Activated gamma-delta T cell treated with Interleukin-2 at 50 U/mL for 16 hours (primary cell): ENCODE results near the gene DRD4.
"Not testable (repeated sequence)": the region's sequence is repeated elsewhere in the genome, so short reads cannot be mapped to it uniquely, and the experiment has no call there.

Experiments used
- DNase-seq: peaks from one replicate; pipeline ENCODE4 v3.0.0-alpha.2; 2020

DRD4 gene

DNA sequence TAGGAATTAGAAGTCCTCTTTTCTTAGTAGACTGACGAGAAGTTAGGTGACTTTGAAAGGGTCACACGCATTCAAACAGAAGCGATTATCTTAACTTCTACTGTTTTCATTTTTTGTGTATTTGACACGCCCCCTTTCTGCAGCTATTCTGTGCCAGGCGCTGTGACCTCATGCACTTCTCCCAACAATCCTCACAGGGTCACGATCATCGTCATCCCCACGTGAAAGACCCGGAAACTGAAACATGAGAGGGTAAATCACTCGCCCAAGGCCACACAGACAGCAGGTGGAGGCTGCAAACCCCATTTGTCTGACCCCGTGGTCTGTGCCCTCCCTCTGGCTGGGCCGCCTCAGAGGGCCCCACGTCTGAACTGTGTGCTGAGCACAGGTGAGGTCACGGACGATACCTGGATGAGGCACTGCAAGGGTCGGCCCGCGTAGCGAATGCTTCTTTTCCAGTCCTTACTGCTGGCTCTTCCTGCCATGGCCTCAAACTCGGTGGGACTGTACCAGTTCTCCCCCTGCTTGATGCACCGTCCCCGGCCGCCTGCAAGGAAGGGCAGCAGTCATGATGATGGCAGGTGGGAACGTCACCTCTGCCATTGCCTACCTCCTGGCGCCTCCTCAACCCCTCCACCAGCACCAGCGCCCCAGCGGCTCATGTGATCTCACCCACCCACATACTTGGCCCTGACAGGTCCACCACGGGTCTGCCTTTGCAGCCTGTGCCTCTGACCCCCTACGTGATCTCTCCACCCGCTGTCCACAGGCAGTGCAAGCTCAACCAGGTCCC lies 49.6 kb downstream of the DRD4 start:
- DNase-seq, result no peak

DNA sequence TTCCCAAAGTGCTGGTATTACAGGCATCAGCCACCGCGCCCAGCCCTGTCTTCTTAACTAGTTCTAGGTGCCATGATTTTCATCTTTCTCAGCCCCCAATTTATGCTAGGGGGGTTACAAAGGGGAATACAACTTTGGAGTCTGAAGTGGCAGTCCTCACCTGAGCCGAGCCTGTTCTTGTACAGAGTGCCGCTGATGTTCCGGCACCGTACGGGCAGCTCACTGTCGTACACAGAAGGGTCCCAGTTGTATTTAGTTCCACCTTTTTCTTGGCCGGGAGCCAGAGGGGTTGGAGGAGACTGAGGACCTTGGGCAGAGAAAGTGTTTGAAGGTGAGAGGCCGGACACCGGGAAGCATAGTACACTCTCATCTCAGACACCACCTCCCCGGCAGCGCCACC lies 50.7 kb downstream of the DRD4 start:
- DNase-seq, result no peak

DNA sequence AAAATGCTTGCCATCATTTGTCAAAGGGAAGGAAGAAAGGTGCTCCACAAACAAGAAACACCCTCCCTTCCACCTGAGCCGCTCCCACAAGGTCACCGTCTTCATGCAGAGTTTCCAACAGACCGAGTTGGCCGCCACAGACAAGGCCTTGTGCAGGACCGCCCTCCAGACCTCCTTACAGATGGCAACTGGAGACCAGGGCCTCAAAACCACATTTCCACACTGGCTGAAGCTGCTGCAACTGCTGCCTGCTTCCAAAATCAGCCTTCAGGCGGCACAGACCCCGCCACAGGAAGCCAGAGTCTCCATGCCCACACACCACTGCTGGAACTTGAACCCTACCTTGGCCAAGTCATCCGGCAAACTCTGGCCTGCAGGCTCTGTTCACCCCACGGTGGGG lies 51.6 kb downstream of the DRD4 start:
- no peak for DNase-seq

DNA sequence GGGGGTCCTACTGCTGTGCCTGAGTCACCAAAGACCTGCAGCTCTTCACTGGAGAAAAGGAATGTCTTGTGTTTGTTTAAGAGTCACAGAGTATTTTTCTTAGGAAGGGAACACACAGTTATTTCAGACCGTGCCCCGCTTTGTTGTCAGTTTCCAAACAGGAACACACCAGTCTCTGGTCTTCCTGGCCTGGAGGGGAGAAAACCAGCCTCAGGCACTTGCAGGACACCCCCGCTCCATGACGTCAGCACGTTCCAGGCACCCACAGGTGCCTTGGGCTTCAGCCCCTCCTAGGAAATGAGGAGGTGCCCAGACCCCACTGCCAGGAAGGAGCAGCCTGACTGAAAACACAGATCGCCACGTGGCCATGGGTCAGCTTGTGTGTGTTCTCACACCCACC lies 52.6 kb downstream of the DRD4 start:
- DNase-seq, result no peak

DNA sequence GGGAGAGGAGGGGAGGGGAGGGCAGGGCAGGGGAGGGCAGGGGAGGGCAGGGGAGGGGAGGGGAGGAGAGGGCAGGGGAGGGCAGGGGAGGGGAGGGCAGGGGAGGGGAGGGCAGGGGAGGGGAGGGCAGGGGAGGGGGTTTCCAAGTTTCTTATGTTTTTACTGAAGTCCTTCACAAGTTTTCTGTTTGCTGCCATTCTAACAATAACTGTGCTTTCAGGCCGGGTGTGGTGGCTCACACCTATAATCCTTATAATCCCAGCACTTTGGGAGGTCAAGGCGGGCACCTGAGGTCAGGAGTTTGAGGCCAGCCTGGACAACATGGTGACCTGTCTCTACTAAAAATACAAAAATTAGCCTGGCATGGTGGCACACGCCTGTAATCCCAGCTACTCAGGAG lies 53.2 kb downstream of the DRD4 start:
- DNase-seq, result not testable (repeated sequence)
